HFFc6 (cell line): ENCODE data around the gene SP140. TPM values are rescaled to one million over a fixed set of nuclear protein-coding genes. Genes with fewer than 3 reads are reported as not detected.
"Not testable (repeated sequence)": the region's sequence is repeated elsewhere in the genome, so short reads cannot be mapped to it uniquely, and the experiment has no call there.

ENCODE experiments used
- DNase-seq: peaks from one replicate; pipeline ENCODE4 v3.0.0-alpha.2; 2018
- H3K27ac Mint-ChIP-seq: 2 replicates; pipeline ENCODE4 v1.8.0; 2020; ENCODE audit warnings: mild to moderate bottlenecking, mixed read lengths
- H3K27me3 Mint-ChIP-seq: 2 replicates; pipeline ENCODE4 v1.8.0; 2021; ENCODE audit warnings: mild to moderate bottlenecking, moderate library complexity, mixed read lengths; ENCODE audit not compliant: insufficient read depth
- H3K36me3 Mint-ChIP-seq: 2 replicates; pipeline ENCODE4 v1.8.0; 2021; ENCODE audit warnings: low read depth, mixed read lengths
- H3K4me1 Mint-ChIP-seq: 2 replicates; pipeline ENCODE4 v1.8.0; 2020; ENCODE audit warnings: low read depth, mixed read lengths
- H3K4me3 Mint-ChIP-seq: 2 replicates; pipeline ENCODE4 v1.8.0; 2020; ENCODE audit warnings: mild to moderate bottlenecking, moderate library complexity, mixed read lengths
- H3K9me3 Mint-ChIP-seq: 2 replicates; pipeline ENCODE4 v1.8.0; 2020; ENCODE audit warnings: mild to moderate bottlenecking, mixed read lengths
- total RNA-seq, 6 experiments: library from RNA; stranded (reverse); fragmentation: NEBNext Ultra II Directional; extraction: Animal tissue kit (Norgen Biotek cat#: 25700); gene quantifications; 2 replicates in 1 of 6; 3 replicates in 5 of 6; pipeline ENCODE4 v1.2.3, GENCODE V29; 2021
- TF ChIP-seq, protein P1 (sequence below): fragments of 200-600 bp; sonication (generic); IDR thresholded peaks from 2 replicates; pipeline ENCODE4 v1.5.0; 2021; ENCODE audit warnings: antibody characterized with exemption, mild to moderate bottlenecking

Gene SP140
- total RNA-seq, 6 experiments from 2014 or later = 0.12 to 1.6 (median 0.69) TPM

DNA sequence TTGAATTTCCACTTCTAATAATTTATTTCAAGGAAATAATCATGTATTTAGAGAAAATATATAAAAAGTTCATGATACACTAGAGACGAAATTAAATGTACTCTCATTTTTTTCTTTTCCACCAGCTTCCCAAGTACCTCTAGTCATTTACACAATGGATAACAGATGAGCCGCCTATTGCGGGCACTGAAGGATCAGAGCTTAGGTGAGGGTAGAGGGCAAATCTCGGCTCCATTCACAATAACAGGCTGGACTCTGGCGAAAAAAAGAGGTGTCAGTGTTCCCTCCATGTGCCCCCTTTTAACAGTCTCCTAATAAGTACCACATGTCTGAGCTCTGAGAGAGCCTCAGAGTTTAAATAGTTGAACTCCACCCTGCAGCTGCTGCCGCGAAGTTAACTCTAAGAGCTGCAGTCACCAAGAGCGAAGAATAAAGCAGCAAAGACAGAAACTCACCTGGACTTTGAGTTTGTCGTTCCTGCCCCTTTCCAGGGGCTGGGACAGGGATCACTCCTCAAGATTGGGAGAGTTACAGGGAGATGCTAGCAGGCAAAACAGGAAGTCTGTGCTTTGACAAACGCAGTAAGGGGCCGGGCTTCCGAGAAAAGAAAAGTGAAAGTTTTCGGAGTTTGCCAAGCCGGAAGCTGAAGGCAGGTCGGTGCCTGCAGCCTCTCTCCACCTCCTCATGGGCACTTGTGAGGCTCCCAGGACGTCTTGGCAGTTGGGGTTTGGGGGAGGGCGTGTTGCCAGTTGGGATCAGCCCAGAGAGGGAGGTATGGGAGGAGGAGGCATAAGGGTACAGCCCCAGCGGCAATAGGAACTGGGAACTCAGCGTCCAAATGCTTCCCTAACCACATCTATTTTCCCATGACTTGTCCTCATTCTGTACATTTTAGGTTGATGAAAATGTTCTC, 5.9 kb upstream of the SP140 start, which contains the start of gene SP110:
Gene SP110, minus strand, starts transcription at position 566 of the 913 bp plus-strand sequence. CDS start 3,057 bp downstream, outside the sequence.
- Mint-ChIP-seq H3K36me3 (peaks cover under 1% of the 10 kb centered on the region; the same call in 1 of the 2 replicates), H3K4me3 (peak within 1 kb of the TSS; percentile 96), H3K27me3 (no peaks in the 10 kb centered on the region), H3K9me3 (no peaks in the 10 kb centered on the region), H3K4me1 (peaks cover 25% of the 10 kb centered on the region), H3K27ac (peak within 1 kb of the TSS; percentile 91)
- peak; percentile 92 for DNase-seq
- TF ChIP-seq, protein P1, sequence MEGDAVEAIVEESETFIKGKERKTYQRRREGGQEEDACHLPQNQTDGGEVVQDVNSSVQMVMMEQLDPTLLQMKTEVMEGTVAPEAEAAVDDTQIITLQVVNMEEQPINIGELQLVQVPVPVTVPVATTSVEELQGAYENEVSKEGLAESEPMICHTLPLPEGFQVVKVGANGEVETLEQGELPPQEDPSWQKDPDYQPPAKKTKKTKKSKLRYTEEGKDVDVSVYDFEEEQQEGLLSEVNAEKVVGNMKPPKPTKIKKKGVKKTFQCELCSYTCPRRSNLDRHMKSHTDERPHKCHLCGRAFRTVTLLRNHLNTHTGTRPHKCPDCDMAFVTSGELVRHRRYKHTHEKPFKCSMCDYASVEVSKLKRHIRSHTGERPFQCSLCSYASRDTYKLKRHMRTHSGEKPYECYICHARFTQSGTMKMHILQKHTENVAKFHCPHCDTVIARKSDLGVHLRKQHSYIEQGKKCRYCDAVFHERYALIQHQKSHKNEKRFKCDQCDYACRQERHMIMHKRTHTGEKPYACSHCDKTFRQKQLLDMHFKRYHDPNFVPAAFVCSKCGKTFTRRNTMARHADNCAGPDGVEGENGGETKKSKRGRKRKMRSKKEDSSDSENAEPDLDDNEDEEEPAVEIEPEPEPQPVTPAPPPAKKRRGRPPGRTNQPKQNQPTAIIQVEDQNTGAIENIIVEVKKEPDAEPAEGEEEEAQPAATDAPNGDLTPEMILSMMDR = no peak

DNA sequence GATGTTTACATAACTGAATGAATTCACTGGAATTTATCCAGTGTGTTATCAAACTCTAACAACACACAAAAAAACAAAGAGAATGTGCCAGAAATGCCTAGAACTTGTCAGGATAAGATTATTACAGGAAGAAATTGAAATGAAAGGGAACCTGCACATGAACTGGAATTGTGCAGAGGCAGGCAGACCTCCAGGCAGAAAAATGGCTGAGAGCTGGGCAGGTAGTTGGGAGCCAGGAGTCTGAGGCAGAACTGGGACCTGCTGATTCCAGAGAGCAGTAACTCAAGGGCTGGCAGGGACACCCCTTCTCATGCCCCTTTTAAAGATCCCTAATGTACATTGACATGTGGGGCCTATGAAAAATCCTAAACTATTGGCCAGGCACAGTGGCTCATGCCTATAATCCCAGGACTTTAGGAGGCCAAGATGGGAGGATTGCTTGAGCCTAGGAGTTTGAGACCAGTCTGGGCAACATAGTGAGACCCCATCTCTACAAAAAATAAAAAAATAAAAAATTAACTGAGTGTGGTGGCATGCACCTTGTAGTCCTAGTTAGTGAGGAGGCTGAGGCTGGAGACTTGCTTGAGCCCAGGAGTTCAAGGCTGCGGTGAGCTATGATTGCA, 5.1 kb upstream of the SP140 start:
- Mint-ChIP-seq H3K9me3 (no peaks in the 10 kb centered on the region), H3K27me3 (no peaks in the 10 kb centered on the region), H3K36me3 (no peaks in the 10 kb centered on the region; the same call in 1 of the 2 replicates), H3K4me1 (peaks cover 25% of the 10 kb centered on the region), H3K4me3 (peak overlapping the region; percentile 96), H3K27ac (peak overlapping the region; percentile 91)
- DNase-seq = no peak
- TF ChIP-seq, protein P1 = no peak

DNA sequence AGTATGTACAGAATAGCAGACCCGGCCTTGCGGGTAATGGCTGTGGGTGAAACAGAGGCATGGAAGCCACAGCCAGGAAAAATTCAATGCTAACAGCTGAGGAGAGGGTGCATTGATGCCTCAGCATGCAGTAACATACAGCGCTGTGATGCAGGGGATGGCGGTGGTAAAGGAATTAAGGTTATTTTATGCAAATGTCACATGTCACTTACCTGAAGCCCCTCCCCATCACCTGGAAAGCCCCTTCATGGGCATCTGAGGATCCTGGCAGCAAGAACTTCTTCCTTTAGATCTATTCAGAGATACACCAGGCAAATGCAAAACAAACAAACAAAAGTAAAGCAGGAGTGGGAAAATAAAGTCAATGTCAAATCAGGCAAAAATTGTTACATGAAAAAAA, 4.0 kb upstream of the SP140 start:
- TF ChIP-seq, protein P1 = no peak
- DNase-seq = no peak
- H3K36me3 Mint-ChIP-seq = no peaks in the 10 kb centered on the region
- peaks cover 25% of the 10 kb centered on the region for H3K4me1 Mint-ChIP-seq
- no peak overlapping the region for H3K27ac Mint-ChIP-seq
- H3K27me3 Mint-ChIP-seq = no peaks in the 10 kb centered on the region
- H3K9me3 Mint-ChIP-seq = no peaks in the 10 kb centered on the region
- no peak overlapping the region for H3K4me3 Mint-ChIP-seq

DNA sequence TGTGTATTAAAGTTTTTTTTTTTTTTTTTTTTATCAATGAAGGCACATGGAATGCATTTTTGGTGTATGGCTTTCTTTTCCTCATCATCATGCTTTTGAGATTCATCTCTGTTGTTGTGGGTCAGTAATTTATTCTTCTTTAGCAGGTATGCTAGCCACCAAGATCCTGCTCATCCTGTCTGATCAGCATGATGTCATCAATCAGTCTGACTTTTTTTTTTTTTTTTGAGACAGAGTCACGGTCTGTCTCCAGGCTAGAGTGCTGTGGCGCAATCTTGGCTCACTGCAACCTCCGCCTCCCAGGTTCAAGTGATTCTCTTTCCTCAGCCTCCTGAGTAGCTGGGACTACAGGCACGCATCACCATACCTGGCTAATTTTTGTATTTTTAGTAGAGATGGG, 2.7 kb upstream of the SP140 start:
- H3K27ac Mint-ChIP-seq, DNase-seq, H3K27me3 Mint-ChIP-seq, H3K4me3 Mint-ChIP-seq, H3K36me3 Mint-ChIP-seq, H3K9me3 Mint-ChIP-seq: not testable (repeated sequence)
- H3K4me1 Mint-ChIP-seq = peaks cover 24% of the 10 kb centered on the region

DNA sequence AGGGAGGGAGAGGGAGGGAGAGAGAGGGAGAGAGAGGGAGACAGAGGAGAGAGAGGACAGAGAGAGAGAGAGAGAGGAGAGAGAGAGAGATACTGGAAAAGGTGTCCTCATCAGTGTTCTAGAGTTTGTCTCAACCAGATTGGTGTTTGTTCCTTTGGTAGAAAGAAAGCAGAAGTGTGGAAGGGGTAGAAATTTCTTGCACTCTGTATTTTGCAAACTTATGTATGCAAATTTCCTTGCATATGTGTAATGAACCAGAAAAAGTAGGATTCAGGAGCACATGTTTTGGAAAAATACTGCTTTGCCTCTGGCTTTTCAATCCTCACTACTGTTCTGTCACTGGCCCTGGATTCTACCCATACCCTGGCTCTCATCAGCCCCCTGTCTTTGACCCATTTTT, 1.1 kb upstream of the SP140 start:
- TF ChIP-seq, protein P1 = no peak
- Mint-ChIP-seq H3K4me3 (no peak overlapping the region), H3K4me1 (peaks cover 14% of the 10 kb centered on the region), H3K27ac (no peak overlapping the region), H3K9me3 (no peaks in the 10 kb centered on the region), H3K27me3 (no peaks in the 10 kb centered on the region), H3K36me3 (no peaks in the 10 kb centered on the region)
- no peak for DNase-seq
